Measurements from ENCODE around the gene APOM. TPM values are rescaled to one million over a fixed set of nuclear protein-coding genes. Genes with fewer than 3 reads are reported as not detected.
A peak's percentile ranks its signal among the peaks of the same experiment; 100 is the strongest.

The APOM gene
- total and polyA plus RNA-seq, 5 experiments from 2014 or later: 2.2 to 8.0 (median 5.0) TPM

GRCh38 chr6:31620586-31621319, 34.9 kb upstream of the APOM start, which contains the start of gene PRRC2A:
TSS of gene PRRC2A (plus strand) at chr6:31620715. CDS start at chr6:31622790, 2,075 bp downstream.
- POLR2A ChIA-PET: interaction anchor here (0.9 to 4.4 kb wide), 11 partner anchors 9 to 242 kb away, joined by 3 to 49 read pairs (median 6); partner anchors contain the start of genes BAG6, C6orf47, CSNK2B and GPANK1
- Mint-ChIP-seq H3K27ac (peak within 1 kb of the TSS; percentile 95 to 100 (median 98)), H3K4me3 (peak within 1 kb of the TSS; percentile 77 to 99 (median 94)), H3K27me3 (no peaks in the 10 kb centered on the region), H3K4me1 (peaks cover 25 to 52% (median 39%) of the 10 kb centered on the region in 4 donors), H3K9me3 (no peaks in the 10 kb centered on the region), H3K36me3 (peaks cover 0 to 38% (median 8%) of the 10 kb centered on the region in 3 donors)
- DNase-seq (peak in 4 of 10 donors; percentile 84 to 93 (median 86)), ATAC-seq (peak; percentile 32 to 58)

GRCh38 chr6:31621320-31621939, 34.3 kb upstream of the APOM start:
- Mint-ChIP-seq H3K27ac (peak overlapping the region; percentile 90 to 97 (median 96)), H3K4me3 (peak overlapping the region; percentile 77 to 95 (median 91)), H3K4me1 (peaks cover 22 to 46% (median 32%) of the 10 kb centered on the region in 4 donors), H3K9me3 (no peaks in the 10 kb centered on the region), H3K36me3 (peaks cover 0 to 44% (median 10%) of the 10 kb centered on the region in 3 donors), H3K27me3 (no peaks in the 10 kb centered on the region)
- ATAC-seq (no peak), DNase-seq (peak in 1 of 10 donors; percentile 22)
- POLR2A ChIA-PET: interaction anchor here (0.8 to 4.4 kb wide), 13 partner anchors 10 to 241 kb away, joined by 3 to 49 read pairs (median 5); partner anchors contain the start of genes BAG6, C6orf47, CSNK2B and GPANK1

GRCh38 chr6:31621991-31622390, 33.7 kb upstream of the APOM start:
- DNase-seq (no peak), ATAC-seq (no peak)
- Mint-ChIP-seq H3K36me3 (peaks cover 0 to 50% (median 12%) of the 10 kb centered on the region in 3 donors), H3K4me3 (peak overlapping the region; percentile 77 to 95 (median 91)), H3K27ac (peak overlapping the region; percentile 90 to 97 (median 96)), H3K4me1 (peaks cover 19 to 42% (median 28%) of the 10 kb centered on the region in 4 donors), H3K9me3 (no peaks in the 10 kb centered on the region), H3K27me3 (no peaks in the 10 kb centered on the region)
- POLR2A ChIA-PET: interaction anchor here (0.8 to 4.4 kb wide), 10 partner anchors 9 to 241 kb away, joined by 3 to 49 read pairs (median 9); partner anchors contain the start of genes BAG6, C6orf47, CSNK2B and GPANK1

GRCh38 chr6:31622684-31623091, 33.0 kb upstream of the APOM start:
- ATAC-seq (no peak), DNase-seq (no peak)
- Mint-ChIP-seq H3K4me3 (peak overlapping the region in 5 of 10 donors; percentile 8 to 94 (median 77)), H3K4me1 (peaks cover 24 to 38% (median 31%) of the 10 kb centered on the region in 4 donors), H3K27ac (peak overlapping the region; percentile 88 to 97 (median 96)), H3K27me3 (no peaks in the 10 kb centered on the region), H3K9me3 (no peaks in the 10 kb centered on the region), H3K36me3 (peaks cover 6 to 57% (median 18%) of the 10 kb centered on the region in 3 donors)
- POLR2A ChIA-PET: interaction anchor here (0.9 to 4.4 kb wide), 10 partner anchors 10 to 42 kb away, joined by 3 to 49 read pairs (median 10); partner anchors contain the start of genes BAG6, C6orf47, CSNK2B and GPANK1

GRCh38 chr6:31624070-31624469, 31.6 kb upstream of the APOM start:
- H3K27ac Mint-ChIP-seq: peak overlapping the region in 3 of 10 donors; percentile 55 to 58 (median 55)
- no peaks in the 10 kb centered on the region for H3K9me3 Mint-ChIP-seq

GRCh38 chr6:31626952-31627351, 28.7 kb upstream of the APOM start:
- no peak overlapping the region for H3K4me3 Mint-ChIP-seq
- H3K27ac Mint-ChIP-seq: peak overlapping the region in 2 of 10 donors; percentile 36 to 81
- H3K27me3 Mint-ChIP-seq: no peaks in the 10 kb centered on the region
- H3K9me3 Mint-ChIP-seq: no peaks in the 10 kb centered on the region
- POLR2A ChIA-PET: interaction anchor here (0.6 to 3.4 kb wide), 2 partner anchors 19 to 25 kb away, joined by 6 to 14 read pairs; partner anchors contain the start of gene BAG6
- H3K4me1 Mint-ChIP-seq: peaks cover 12 to 23% (median 19%) of the 10 kb centered on the region in 4 donors
- DNase-seq (no peak), ATAC-seq (no peak)
- H3K36me3 Mint-ChIP-seq: peaks cover 7 to 100% (median 30%) of the 10 kb centered on the region in 3 donors

More at GRCh38 chr6:31624070-31624469, 31.6 kb upstream of the APOM start:
- POLR2A ChIA-PET: interaction anchor here (0.8 to 1.1 kb wide), 2 partner anchors 19 to 28 kb away, joined by 3 to 4 read pairs; no protein-coding TSS in a partner anchor
- Mint-ChIP-seq H3K4me1 (peaks cover 24 to 36% (median 31%) of the 10 kb centered on the region in 4 donors), H3K4me3 (no peak overlapping the region), H3K36me3 (peaks cover 7 to 71% (median 23%) of the 10 kb centered on the region in 3 donors), H3K27me3 (no peaks in the 10 kb centered on the region)
- ATAC-seq: no peak
- no peak for DNase-seq

GRCh38 chr6:31627690-31628287, 27.9 kb upstream of the APOM start:
- Mint-ChIP-seq H3K27me3 (no peaks in the 10 kb centered on the region), H3K27ac (peak overlapping the region in 4 of 10 donors; percentile 29 to 81 (median 67)), H3K9me3 (no peaks in the 10 kb centered on the region), H3K4me3 (no peak overlapping the region), H3K36me3 (peaks cover 7 to 100% (median 30%) of the 10 kb centered on the region in 3 donors), H3K4me1 (peaks cover 3 to 17% (median 13%) of the 10 kb centered on the region in 4 donors)
- no peak for ATAC-seq
- POLR2A ChIA-PET: interaction anchor here (1.0 to 3.4 kb wide), 3 partner anchors 10 to 24 kb away, joined by 4 to 14 read pairs (median 4); partner anchors contain the start of gene BAG6
- DNase-seq: no peak

- H3K4me3 Mint-ChIP-seq: no peak overlapping the region
- H3K27me3 Mint-ChIP-seq: no peaks in the 10 kb centered on the region
- no peaks in the 10 kb centered on the region for H3K9me3 Mint-ChIP-seq
- H3K4me1 Mint-ChIP-seq: peaks cover 2 to 25% (median 11%) of the 10 kb centered on the region in 4 donors
- DNase-seq (no peak), ATAC-seq (no peak)
- peaks cover 7 to 99% (median 31%) of the 10 kb centered on the region in 3 donors for H3K36me3 Mint-ChIP-seq
- POLR2A ChIA-PET: interaction anchor here (0.6 to 1.0 kb wide), 3 partner anchors 9 to 1689 kb away, joined by 3 to 4 read pairs (median 4); partner anchors contain the start of gene ZBTB22
- H3K27ac Mint-ChIP-seq: peak overlapping the region in 3 of 10 donors; percentile 29 to 71 (median 48)
Measured at GRCh38 chr6:31629014-31629413, 26.7 kb upstream of the APOM start.

GRCh38 chr6:31630177-31630934, 25.3 kb upstream of the APOM start:
- H3K27me3 Mint-ChIP-seq: no peaks in the 10 kb centered on the region
- peaks cover 2 to 25% (median 12%) of the 10 kb centered on the region in 4 donors for H3K4me1 Mint-ChIP-seq
- H3K27ac Mint-ChIP-seq: peak overlapping the region in 5 of 10 donors; percentile 31 to 73 (median 60)
- no peaks in the 10 kb centered on the region for H3K9me3 Mint-ChIP-seq
- no peak overlapping the region for H3K4me3 Mint-ChIP-seq
- no peak for ATAC-seq
- peaks cover 7 to 98% (median 31%) of the 10 kb centered on the region in 3 donors for H3K36me3 Mint-ChIP-seq
- POLR2A ChIA-PET: interaction anchor here (1.0 kb wide), 1 partner anchor 9 kb away, joined by 4 read pairs; no protein-coding TSS in a partner anchor
- DNase-seq: no peak

- POLR2A ChIA-PET: interaction anchor here (1.0 kb wide), 1 partner anchor 9 kb away, joined by 4 read pairs; no protein-coding TSS in a partner anchor
- ATAC-seq (peak in 1 of 2 donors; percentile 12), DNase-seq (no peak)
- peak overlapping the region in 1 of 10 donors; percentile 71 for H3K27ac Mint-ChIP-seq
- H3K9me3 Mint-ChIP-seq: no peaks in the 10 kb centered on the region
- H3K4me1 Mint-ChIP-seq: peaks cover 2 to 25% (median 11%) of the 10 kb centered on the region in 4 donors
- H3K27me3 Mint-ChIP-seq: no peaks in the 10 kb centered on the region
- peaks cover 7 to 98% (median 29%) of the 10 kb centered on the region in 3 donors for H3K36me3 Mint-ChIP-seq
- no peak overlapping the region for H3K4me3 Mint-ChIP-seq
Measured at GRCh38 chr6:31631209-31631608, 24.5 kb upstream of the APOM start.
